ENCODE results near the gene DNTTIP2. TPM values are rescaled to one million over a fixed set of nuclear protein-coding genes. Genes with fewer than 3 reads are reported as not detected.

DNTTIP2 gene
- total RNA-seq, 4 donors from 2014 or later, result 15.7 to 52.8 (median 37.4) TPM

DNA sequence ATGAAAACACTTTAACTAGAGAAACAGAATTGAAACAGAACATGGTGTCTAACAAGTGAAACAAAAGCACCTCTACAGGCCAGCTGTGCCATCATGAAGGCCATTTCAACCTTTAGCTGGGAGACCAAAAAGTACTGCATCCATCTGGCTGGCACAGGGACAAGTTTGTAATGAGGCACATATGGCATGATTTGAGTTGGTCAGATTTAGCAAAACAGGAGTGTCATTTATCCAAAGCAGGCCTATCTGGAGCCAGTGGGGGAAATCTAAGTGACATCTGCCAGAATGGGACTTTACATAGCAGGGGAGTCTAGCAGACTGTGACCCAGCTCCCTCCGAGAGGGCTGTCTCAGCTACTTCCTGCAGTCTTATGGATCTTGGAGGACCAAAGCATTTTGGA, 51.9 kb downstream of the DNTTIP2 start:
- no peak overlapping the region for H3K4me3 ChIP-seq
- H3K27me3 ChIP-seq, result no peaks in the 10 kb centered on the region
- peaks cover 0 to 2% (median 0%) of the 10 kb centered on the region in 4 donors for H3K9me3 ChIP-seq
- H3K27ac ChIP-seq, result no peak overlapping the region
- DNase-seq, result no peak
- H3K36me3 ChIP-seq, result no peaks in the 10 kb centered on the region
- no peaks in the 10 kb centered on the region for H3K4me1 ChIP-seq
- TF ChIP-seq POLR2A (IDR thresholded peaks at IDR 0.05), result no peak
- TF ChIP-seq, protein P1, sequence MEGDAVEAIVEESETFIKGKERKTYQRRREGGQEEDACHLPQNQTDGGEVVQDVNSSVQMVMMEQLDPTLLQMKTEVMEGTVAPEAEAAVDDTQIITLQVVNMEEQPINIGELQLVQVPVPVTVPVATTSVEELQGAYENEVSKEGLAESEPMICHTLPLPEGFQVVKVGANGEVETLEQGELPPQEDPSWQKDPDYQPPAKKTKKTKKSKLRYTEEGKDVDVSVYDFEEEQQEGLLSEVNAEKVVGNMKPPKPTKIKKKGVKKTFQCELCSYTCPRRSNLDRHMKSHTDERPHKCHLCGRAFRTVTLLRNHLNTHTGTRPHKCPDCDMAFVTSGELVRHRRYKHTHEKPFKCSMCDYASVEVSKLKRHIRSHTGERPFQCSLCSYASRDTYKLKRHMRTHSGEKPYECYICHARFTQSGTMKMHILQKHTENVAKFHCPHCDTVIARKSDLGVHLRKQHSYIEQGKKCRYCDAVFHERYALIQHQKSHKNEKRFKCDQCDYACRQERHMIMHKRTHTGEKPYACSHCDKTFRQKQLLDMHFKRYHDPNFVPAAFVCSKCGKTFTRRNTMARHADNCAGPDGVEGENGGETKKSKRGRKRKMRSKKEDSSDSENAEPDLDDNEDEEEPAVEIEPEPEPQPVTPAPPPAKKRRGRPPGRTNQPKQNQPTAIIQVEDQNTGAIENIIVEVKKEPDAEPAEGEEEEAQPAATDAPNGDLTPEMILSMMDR (IDR thresholded peaks at IDR 0.05), result no peak

DNA sequence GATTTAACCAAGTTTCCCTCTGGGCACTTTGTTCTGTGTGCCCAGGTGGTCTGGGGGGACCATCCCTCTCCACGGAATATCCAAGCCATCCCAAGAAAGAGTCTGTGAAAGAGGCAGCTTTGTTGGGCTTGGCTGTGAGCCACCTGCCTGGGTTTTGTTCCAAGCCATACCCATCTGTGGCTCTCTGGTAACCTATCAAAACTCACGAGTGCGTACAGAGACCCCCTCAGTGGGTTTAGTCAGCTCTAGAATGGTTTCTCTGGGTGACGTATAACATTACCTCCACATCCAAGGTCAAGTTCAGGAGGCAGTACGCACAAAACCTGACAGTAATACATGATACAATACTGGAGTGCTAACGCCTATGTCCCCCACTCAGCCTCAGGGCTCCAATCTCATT, 54.2 kb downstream of the DNTTIP2 start:
- no peak for DNase-seq
- Histone ChIP-seq H3K9me3 (no peaks in the 10 kb centered on the region), H3K4me3 (no peak overlapping the region), H3K27me3 (no peaks in the 10 kb centered on the region), H3K36me3 (no peaks in the 10 kb centered on the region), H3K27ac (no peak overlapping the region), H3K4me1 (no peaks in the 10 kb centered on the region)
- TF ChIP-seq POLR2A (IDR thresholded peaks at IDR 0.05), result no peak
- TF ChIP-seq, protein P1 (IDR thresholded peaks at IDR 0.05), result no peak

DNA sequence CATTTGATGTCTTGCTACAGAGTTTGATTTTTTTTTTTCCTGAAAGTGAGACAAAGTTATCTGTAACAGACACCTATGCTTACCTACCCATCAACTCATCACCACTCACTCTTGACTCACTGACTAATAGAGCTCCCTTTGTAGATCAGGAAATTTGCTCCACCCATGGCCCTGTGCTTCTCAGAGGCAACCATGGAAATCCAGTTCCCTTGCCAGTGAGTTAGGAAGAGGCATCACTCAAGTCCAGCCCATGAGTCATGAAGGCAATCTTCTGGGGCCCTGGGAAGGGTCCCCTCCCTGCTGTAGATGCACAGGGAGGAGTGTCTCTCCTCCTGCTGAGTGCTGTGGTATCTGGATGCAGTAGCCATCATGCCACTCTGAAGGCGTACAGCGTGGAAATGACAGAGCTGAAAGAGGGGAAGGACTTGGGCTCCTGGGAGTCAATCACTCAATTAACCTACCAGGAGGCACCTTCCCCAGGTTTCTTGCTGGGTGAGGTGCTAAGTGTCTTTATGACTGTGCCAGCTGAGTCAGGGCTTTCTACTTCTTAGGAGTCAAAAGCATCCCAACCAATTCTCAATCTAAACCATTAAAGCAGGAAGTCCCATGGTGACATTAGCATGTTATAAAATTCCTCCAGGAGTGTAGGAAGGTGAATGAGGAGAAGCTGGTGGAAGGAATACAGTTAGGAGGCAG, 56.1 kb downstream of the DNTTIP2 start:
- Histone ChIP-seq H3K27ac (no peak overlapping the region), H3K36me3 (no peaks in the 10 kb centered on the region), H3K27me3 (no peaks in the 10 kb centered on the region), H3K4me1 (no peaks in the 10 kb centered on the region), H3K9me3 (no peaks in the 10 kb centered on the region), H3K4me3 (no peak overlapping the region)
- TF ChIP-seq POLR2A (IDR thresholded peaks at IDR 0.05), result no peak
- TF ChIP-seq, protein P1 (IDR thresholded peaks at IDR 0.05), result no peak
- no peak for DNase-seq

DNA sequence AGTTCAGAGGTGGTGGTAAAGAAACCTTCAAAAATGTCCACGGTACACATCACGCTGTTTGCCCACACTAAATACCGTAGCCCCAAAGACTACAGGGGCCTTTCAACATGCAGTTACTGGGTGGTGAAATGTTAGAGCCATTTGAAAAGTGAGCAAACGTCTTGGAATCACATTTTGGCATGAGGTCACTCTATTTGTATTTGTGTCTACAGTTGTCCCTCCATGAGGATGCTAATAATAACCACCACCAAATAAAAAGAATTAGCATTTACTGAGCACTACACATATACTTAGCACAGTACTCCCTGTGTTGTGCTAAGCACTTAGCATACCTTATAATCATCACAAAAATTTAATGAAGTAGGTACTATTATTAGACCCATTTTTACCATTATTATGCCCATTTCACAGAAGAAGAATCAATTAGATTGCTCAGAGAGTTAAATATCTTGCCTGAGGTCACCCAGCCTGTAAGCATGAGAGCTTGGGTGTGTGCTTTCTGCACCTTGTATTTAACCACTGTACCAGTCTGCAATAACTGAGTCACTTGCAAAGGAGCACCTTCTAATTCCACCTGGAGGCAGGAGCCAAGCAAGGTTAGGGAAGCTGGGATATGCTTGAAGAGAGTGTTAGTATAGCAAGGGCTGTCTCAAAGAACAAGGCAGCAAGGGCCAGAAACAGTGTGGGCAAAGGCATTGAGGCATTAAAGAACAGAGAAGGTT, 57.4 kb downstream of the DNTTIP2 start:
- no peak for DNase-seq
- Histone ChIP-seq H3K4me3 (no peak overlapping the region), H3K27me3 (no peaks in the 10 kb centered on the region), H3K9me3 (no peaks in the 10 kb centered on the region), H3K27ac (no peak overlapping the region), H3K36me3 (no peaks in the 10 kb centered on the region), H3K4me1 (no peaks in the 10 kb centered on the region)
- TF ChIP-seq, protein P1 (IDR thresholded peaks at IDR 0.05), result no peak
- no peak for TF ChIP-seq POLR2A (IDR thresholded peaks at IDR 0.05)

DNA sequence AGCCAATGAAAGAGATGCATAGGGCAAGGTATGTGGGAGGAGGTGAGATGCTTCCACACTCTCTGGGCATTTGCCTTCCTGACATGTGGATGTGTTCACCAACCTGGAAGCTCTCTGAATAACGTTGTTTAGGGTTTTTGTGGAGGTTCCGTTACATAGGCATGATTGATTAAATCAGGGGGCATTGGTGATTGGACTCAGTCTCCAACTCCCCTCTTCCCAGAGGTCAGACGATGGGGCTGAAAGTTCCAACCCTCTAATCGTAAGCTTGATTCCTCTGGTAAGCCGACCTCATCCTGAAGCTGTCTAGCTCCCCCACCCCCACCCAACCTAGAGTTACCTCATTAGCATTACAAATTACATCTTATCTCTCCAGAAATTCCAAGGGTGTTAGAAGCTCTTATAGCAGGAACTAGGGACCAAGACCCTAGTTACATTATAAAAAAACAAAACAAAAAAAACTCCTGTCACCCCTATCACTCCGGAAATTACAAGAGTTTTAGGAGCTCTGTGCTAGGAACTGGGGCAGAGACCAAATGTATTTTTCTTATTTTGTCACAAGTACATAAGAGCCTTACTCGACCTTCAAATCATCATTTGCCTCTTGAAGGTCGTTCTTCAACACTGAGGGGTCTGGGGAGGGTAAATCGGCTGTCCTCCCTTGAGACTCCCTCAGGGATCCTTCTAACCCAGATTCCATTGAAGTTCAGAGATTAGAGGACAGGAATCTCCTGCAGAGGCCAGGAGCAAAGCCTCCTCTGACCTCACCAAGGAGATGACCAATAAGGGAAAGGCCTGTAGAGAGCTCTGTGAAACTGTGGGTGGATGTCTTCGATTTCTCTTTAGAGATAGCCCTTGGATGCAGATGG, 58.2 kb downstream of the DNTTIP2 start:
- Histone ChIP-seq H3K27me3 (no peaks in the 10 kb centered on the region), H3K4me3 (no peak overlapping the region), H3K9me3 (no peaks in the 10 kb centered on the region), H3K36me3 (no peaks in the 10 kb centered on the region), H3K27ac (no peak overlapping the region), H3K4me1 (no peaks in the 10 kb centered on the region)
- DNase-seq, result no peak
- TF ChIP-seq POLR2A (IDR thresholded peaks at IDR 0.05), result no peak
- TF ChIP-seq, protein P1 (IDR thresholded peaks at IDR 0.05), result no peak

Measured in Peyer's patch (tissue), 4 donors.